22Rv1 (cell line): ENCODE data around the gene SYT7.

Experiments used
- CTCF ChIP-seq: fragments of 450-650 bp; IDR thresholded peaks from 2 replicates; pipeline ENCODE4 v1.5.1; 2017; ENCODE audit warnings: mild to moderate bottlenecking
- ZFX ChIP-seq: fragments of 450-650 bp; IDR thresholded peaks from 2 replicates; pipeline ENCODE4 v1.6.1; 2017; ENCODE audit warnings: antibody characterized with exemption, borderline replicate concordance

GRCh38 chr11:61577383-61578118, 3.3 kb downstream of the SYT7 start:
- TF ChIP-seq CTCF (peak; percentile 76), ZFX (no peak)
